Trophoblast cell (in vitro differentiated cells and primary cell): Measurements from ENCODE around the gene WDCP.

Source experiments
- DNase-seq, 2 donors: peaks; one replicate each; pipeline ENCODE4 v3.0.0-alpha.2; 2016
- H2AFZ ChIP-seq: 2 replicates; pipeline ENCODE4 v1.6.1; 2013; ENCODE audit warnings: low read length, moderate library complexity, mild to moderate bottlenecking; ENCODE audit not compliant: insufficient read depth, poor library complexity
- H2AK5ac ChIP-seq: 2 replicates; pipeline ENCODE4 v1.6.1; 2013; ENCODE audit warnings: mild to moderate bottlenecking, low read length
- H2BK120ac ChIP-seq: 2 replicates; pipeline ENCODE4 v1.6.1; 2013; ENCODE audit warnings: low read length, mild to moderate bottlenecking, moderate library complexity; ENCODE audit not compliant: insufficient read depth, poor library complexity
- H2BK12ac ChIP-seq: 2 replicates; pipeline ENCODE4 v1.6.1; 2013; ENCODE audit warnings: mild to moderate bottlenecking, low read length, moderate library complexity
- H2BK5ac ChIP-seq: 2 replicates; pipeline ENCODE4 v1.6.1; 2013; ENCODE audit warnings: low read length, low read depth, moderate library complexity, mild to moderate bottlenecking; ENCODE audit not compliant: poor library complexity
- H3K14ac ChIP-seq: 2 replicates; pipeline ENCODE4 v1.6.1; 2013; ENCODE audit warnings: mild to moderate bottlenecking, low read length
- H3K18ac ChIP-seq: 2 replicates; pipeline ENCODE4 v1.6.1; 2013; ENCODE audit warnings: mild to moderate bottlenecking, low read length
- H3K23ac ChIP-seq: 2 replicates; pipeline ENCODE4 v1.6.1; 2013; ENCODE audit warnings: low read length
- H3K27ac ChIP-seq: 2 replicates; pipeline ENCODE4 v1.5.1; 2013; ENCODE audit warnings: low read depth, mild to moderate bottlenecking, inconsistent platforms, low read length, moderate library complexity
- H3K27me3 ChIP-seq: 2 replicates; pipeline ENCODE4 v1.6.1; 2013; ENCODE audit warnings: inconsistent platforms, mild to moderate bottlenecking, low read length, moderate library complexity; ENCODE audit not compliant: insufficient read depth
- H3K36me3 ChIP-seq, 2 experiments: 1 replicate in 1 of 2; 2 replicates in 1 of 2; pipeline ENCODE4 v1.6.1; 2013; ENCODE audit warnings: low read length in 2 of 2, mild to moderate bottlenecking in 2 of 2, moderate library complexity in 1 of 2; ENCODE audit not compliant: insufficient read depth in 2 of 2, control insufficient read depth in 1 of 2
- H3K4ac ChIP-seq: 2 replicates; pipeline ENCODE4 v1.6.1; 2013; ENCODE audit warnings: low read depth, mild to moderate bottlenecking, low read length, moderate library complexity
- H3K4me1 ChIP-seq, 2 experiments: 1 replicate in 1 of 2; 2 replicates in 1 of 2; pipeline ENCODE4 v1.6.1; 2013; ENCODE audit warnings: low read length in 2 of 2, mild to moderate bottlenecking in 2 of 2, moderate library complexity in 1 of 2; ENCODE audit not compliant: insufficient read depth in 2 of 2, control insufficient read depth in 1 of 2
- H3K4me2 ChIP-seq: 2 replicates; pipeline ENCODE4 v1.6.1; 2013; ENCODE audit warnings: inconsistent platforms, mild to moderate bottlenecking, low read length, moderate library complexity
- H3K4me3 ChIP-seq: 2 replicates; pipeline ENCODE4 v1.5.1; 2013; ENCODE audit warnings: mild to moderate bottlenecking, low read depth, low read length, inconsistent platforms
- H3K79me1 ChIP-seq: one replicate; pipeline ENCODE4 v1.6.1; 2013; ENCODE audit warnings: low read length
- H3K79me2 ChIP-seq: 2 replicates; pipeline ENCODE4 v1.6.1; 2013; ENCODE audit warnings: low read length, mild to moderate bottlenecking; ENCODE audit not compliant: control insufficient read depth, insufficient read depth, poor library complexity
- H3K9ac ChIP-seq: 2 replicates; pipeline ENCODE4 v1.6.1; 2013; ENCODE audit warnings: mild to moderate bottlenecking, low read length
- H3K9me3 ChIP-seq: 2 replicates; pipeline ENCODE4 v1.6.1; 2013; ENCODE audit warnings: low read depth, mild to moderate bottlenecking, control low read depth, inconsistent platforms, low read length; ENCODE audit not compliant: insufficient read depth
- H4K12ac ChIP-seq: 2 replicates; pipeline ENCODE4 v1.6.1; 2013; ENCODE audit warnings: low read depth, mild to moderate bottlenecking, low read length, moderate library complexity
- H4K8ac ChIP-seq: 2 replicates; pipeline ENCODE4 v1.6.1; 2013; ENCODE audit warnings: low read depth, mild to moderate bottlenecking, low read length, moderate library complexity
- H4K91ac ChIP-seq: one replicate; pipeline ENCODE4 v1.6.1; 2013; ENCODE audit warnings: low read depth, mild to moderate bottlenecking, low read length, moderate library complexity
- WGBS: extraction: QIAGEN DNeasy Blood & Tissue Kit; methylation state at CpG from one replicate; pipeline ENCODE4 v1.1.7; 2013; ENCODE audit warnings: missing lambda C conversion rate; ENCODE audit not compliant: insufficient read length, insufficient coverage; ENCODE audit errors: extremely low coverage; 5-methylcytosine and 5-hydroxymethylcytosine counted together

WDCP gene

DNA sequence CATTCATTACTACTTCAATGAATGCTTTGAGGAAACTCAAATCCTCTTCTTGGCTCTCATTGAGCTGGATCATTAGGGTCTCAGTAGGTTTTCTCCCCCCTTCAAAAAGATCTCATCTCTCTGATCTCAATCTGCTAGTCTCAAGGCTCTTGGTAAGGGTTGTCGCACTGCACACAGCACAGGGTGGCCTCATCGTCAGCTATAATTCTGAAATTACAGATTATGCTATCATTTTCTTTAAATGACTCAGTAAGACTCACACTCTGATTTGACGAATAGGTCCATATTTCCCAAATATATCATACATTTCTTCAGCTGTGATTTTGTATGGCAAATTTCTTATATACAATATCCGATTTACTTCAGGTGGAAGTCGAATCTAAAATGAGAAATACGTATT is 26.6 kb upstream of the WDCP start:
- Histone ChIP-seq H3K9ac (no peak overlapping the region), H2AK5ac (no peak overlapping the region), H3K4ac (peak overlapping the region; percentile 43), H2BK120ac (no peak overlapping the region), H4K91ac (no peak overlapping the region), H3K9me3 (peaks cover 2% of the 10 kb centered on the region), H3K23ac (no peak overlapping the region), H3K36me3 (peaks cover 13 to 17% of the 10 kb centered on the region in 2 experiments), H3K14ac (no peak overlapping the region), H3K4me2 (no peak overlapping the region), H3K27ac (no peak overlapping the region), H3K79me2 (peaks cover 3% of the 10 kb centered on the region), H3K27me3 (no peaks in the 10 kb centered on the region), H2BK12ac (no peak overlapping the region), H3K4me1 (peaks cover 0 to 6% of the 10 kb centered on the region in 2 experiments), H2AFZ (no peak overlapping the region), H3K4me3 (no peak overlapping the region), H4K12ac (no peak overlapping the region), H2BK5ac (no peak overlapping the region), H3K79me1 (peaks cover 8% of the 10 kb centered on the region), H3K18ac (no peak overlapping the region), H4K8ac (no peak overlapping the region)
- DNase-seq: no peak
- WGBS: no CpG with 5 or more reads among the region's 6 CpGs

- Histone ChIP-seq H3K4me2 (no peak overlapping the region), H2BK120ac (no peak overlapping the region), H3K9me3 (peaks cover 2% of the 10 kb centered on the region), H3K79me2 (peaks cover 3% of the 10 kb centered on the region), H2BK5ac (no peak overlapping the region), H4K8ac (no peak overlapping the region), H3K27me3 (no peaks in the 10 kb centered on the region), H3K14ac (no peak overlapping the region), H3K4ac (no peak overlapping the region), H4K91ac (no peak overlapping the region), H4K12ac (no peak overlapping the region), H3K79me1 (peaks cover 7% of the 10 kb centered on the region), H3K27ac (no peak overlapping the region), H2BK12ac (no peak overlapping the region), H3K4me3 (no peak overlapping the region), H3K4me1 (peaks cover 0 to 2% of the 10 kb centered on the region in 2 experiments), H3K23ac (no peak overlapping the region), H3K18ac (no peak overlapping the region), H2AFZ (no peak overlapping the region), H2AK5ac (no peak overlapping the region), H3K36me3 (peaks cover 14 to 20% of the 10 kb centered on the region in 2 experiments), H3K9ac (no peak overlapping the region)
- WGBS: no CpG with 5 or more reads among the region's 4 CpGs
- DNase-seq: no peak
Observed at GRCh38 chr2:24072259-24072658, 25.1 kb upstream of the WDCP start.

DNA sequence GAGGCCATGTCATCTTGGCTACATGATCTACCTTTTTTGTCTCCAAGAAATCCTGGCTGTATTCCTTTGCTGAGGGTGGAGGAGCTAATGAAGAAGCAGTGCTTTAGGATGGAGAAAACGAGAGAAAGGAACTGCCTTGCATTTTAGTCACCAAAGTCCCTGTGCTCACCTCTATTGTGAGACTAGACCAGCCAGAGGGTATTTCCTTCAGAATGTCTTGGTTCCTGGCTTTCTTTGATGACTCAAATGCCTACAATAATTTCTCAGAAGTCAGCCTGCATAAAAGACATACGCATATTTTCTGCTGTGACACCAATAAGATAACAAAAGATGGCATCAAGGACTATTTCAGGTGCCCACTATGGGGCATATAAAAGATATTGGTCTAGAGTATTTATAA is 18.1 kb upstream of the WDCP start:
- no peak overlapping the region for H3K9ac ChIP-seq
- H3K9me3 ChIP-seq: peaks cover 2% of the 10 kb centered on the region
- no peak overlapping the region for H4K12ac ChIP-seq
- H3K14ac ChIP-seq: no peak overlapping the region
- no peak overlapping the region for H2AFZ ChIP-seq
- H3K27ac ChIP-seq: no peak overlapping the region
- no peak overlapping the region for H4K8ac ChIP-seq
- H3K27me3 ChIP-seq: no peaks in the 10 kb centered on the region
- H2AK5ac ChIP-seq: no peak overlapping the region
- H3K4me2 ChIP-seq: no peak overlapping the region
- H4K91ac ChIP-seq: no peak overlapping the region
- peaks cover 14% of the 10 kb centered on the region in 2 experiments for H3K36me3 ChIP-seq
- no peak overlapping the region for H3K23ac ChIP-seq
- H2BK12ac ChIP-seq: no peak overlapping the region
- no peak overlapping the region for H2BK5ac ChIP-seq
- H3K4me3 ChIP-seq: no peak overlapping the region
- no peak overlapping the region for H2BK120ac ChIP-seq
- no peaks in the 10 kb centered on the region for H3K4me1 ChIP-seq
- no peaks in the 10 kb centered on the region for H3K79me1 ChIP-seq
- WGBS: no CpG with 5 or more reads among the region's 2 CpGs
- DNase-seq: peak in 1 of 2 donors; percentile 41
- H3K4ac ChIP-seq: no peak overlapping the region
- H3K79me2 ChIP-seq: no peaks in the 10 kb centered on the region
- no peak overlapping the region for H3K18ac ChIP-seq

DNA sequence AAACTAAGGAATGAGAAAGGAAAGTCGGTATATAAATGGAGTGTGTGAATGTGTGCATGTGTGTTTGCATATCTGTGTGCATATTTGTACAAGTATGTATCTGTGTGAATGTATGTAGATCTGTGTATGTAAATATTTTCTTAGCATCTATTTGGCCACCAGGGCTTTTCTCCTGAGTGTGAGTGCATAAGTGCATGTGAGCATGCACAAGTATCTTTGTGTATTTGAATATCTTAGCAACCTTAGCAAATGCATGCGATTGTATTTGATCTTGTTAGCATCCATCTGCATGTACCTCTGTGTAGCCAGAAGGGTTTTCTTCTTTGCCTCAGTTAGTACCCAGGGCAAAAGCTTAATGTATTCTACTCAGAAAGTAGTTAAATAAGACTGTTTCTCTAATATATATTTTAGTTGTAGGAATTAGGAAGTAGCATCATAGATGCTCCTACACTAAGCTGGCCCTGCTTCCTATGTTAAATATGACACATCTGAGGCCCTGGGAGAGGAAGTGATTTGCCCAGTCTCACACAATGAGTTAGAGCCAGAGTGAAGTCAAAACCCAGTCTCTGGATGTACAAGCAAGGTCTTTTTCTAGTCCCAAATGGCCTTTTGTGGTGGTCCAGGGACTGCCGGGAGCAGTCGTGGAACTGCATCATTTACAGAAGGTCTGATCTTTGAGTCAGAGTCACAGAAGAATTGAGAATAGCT is 11.5 kb upstream of the WDCP start:
- whole genome bisulfite sequencing: no CpG with 5 or more reads among the region's 4 CpGs
- Histone ChIP-seq H3K4ac (no peak overlapping the region), H4K8ac (no peak overlapping the region), H3K4me2 (no peak overlapping the region), H3K27me3 (no peaks in the 10 kb centered on the region), H3K4me3 (no peak overlapping the region), H3K23ac (no peak overlapping the region), H3K18ac (no peak overlapping the region), H3K9me3 (no peaks in the 10 kb centered on the region), H2BK5ac (no peak overlapping the region), H3K79me1 (no peaks in the 10 kb centered on the region), H2BK12ac (no peak overlapping the region), H4K91ac (no peak overlapping the region), H3K36me3 (peaks cover 0 to 4% of the 10 kb centered on the region in 2 experiments), H3K4me1 (no peaks in the 10 kb centered on the region), H2BK120ac (no peak overlapping the region), H2AK5ac (no peak overlapping the region), H4K12ac (no peak overlapping the region), H2AFZ (no peak overlapping the region), H3K27ac (no peak overlapping the region), H3K79me2 (no peaks in the 10 kb centered on the region), H3K9ac (peak overlapping the region; percentile 61), H3K14ac (no peak overlapping the region)
- no peak for DNase-seq
